IMR-90 (cell line): ENCODE data around the gene ZFAND4. TPM values are rescaled to one million over a fixed set of nuclear protein-coding genes. Genes with fewer than 3 reads are reported as not detected.

Experiments used
- ATAC-seq: fragments of 200-7000 bp; cut with Tn5 transposase; 2 replicates; pipeline ENCODE4 v1.9.1; 2020; ENCODE audit warnings: low read depth, mild to moderate bottlenecking, moderate library complexity
- BruUV-seq: library from RNA; stranded (reverse); fragments of 400-500 nt; replicated peaks from 2 replicates; lab custom pipeline; 2021; lab: Mats Ljungman, UMichigan
- CTCF ChIA-PET: fragments of 300-600 bp; formaldehyde crosslinking; extraction: SDS; loops from one replicate; lab custom pipeline; 2021; ENCODE audit warnings: antibody characterized with exemption; lab: Yijun Ruan, JAX
- POLR2A ChIA-PET: fragments of 300-600 bp; sonication (Branson Sonifier 250); formaldehyde crosslinking; loops from one replicate; lab custom pipeline; 2022; ENCODE audit warnings: antibody characterized with exemption; ENCODE audit not compliant: unreplicated experiment; lab: Charles Lee
- DNase-seq: peaks from one replicate; pipeline ENCODE4 v3.0.0; 2013
- H2AFZ ChIP-seq: replicated peaks from 2 replicates; pipeline ENCODE3; 2013; ENCODE audit warnings: low read length, mild to moderate bottlenecking; ENCODE audit not compliant: poor library complexity
- H2AK5ac ChIP-seq: 2 replicates; pipeline ENCODE4 v1.6.1; 2013; ENCODE audit warnings: low read depth, low read length, inconsistent platforms
- H2AK9ac ChIP-seq: replicated peaks from 2 replicates; pipeline ENCODE3; 2013; ENCODE audit warnings: mild to moderate bottlenecking, low read depth, low read length, moderate library complexity; ENCODE audit not compliant: poor library complexity
- H2BK120ac ChIP-seq: 2 replicates; pipeline ENCODE4 v1.6.1; 2013; ENCODE audit warnings: low read depth, low read length, inconsistent platforms
- H2BK15ac ChIP-seq: 3 replicates; pipeline ENCODE4 v1.6.1; 2013; ENCODE audit warnings: low read depth, low read length, inconsistent platforms
- H2BK20ac ChIP-seq: 2 replicates; pipeline ENCODE4 v1.6.1; 2013; ENCODE audit warnings: low read depth, mild to moderate bottlenecking, inconsistent platforms, low read length, moderate library complexity
- H2BK5ac ChIP-seq: 2 replicates; pipeline ENCODE4 v1.6.1; 2013; ENCODE audit warnings: mild to moderate bottlenecking, low read depth, low read length, inconsistent platforms; ENCODE audit not compliant: poor library complexity, severe bottlenecking
- H3K14ac ChIP-seq: replicated peaks from 2 replicates; pipeline ENCODE4 v1.6.1; 2013; ENCODE audit warnings: low read depth, low read length, inconsistent platforms
- H3K18ac ChIP-seq: 2 replicates; pipeline ENCODE4 v1.6.1; 2013; ENCODE audit warnings: low read depth, low read length, control low read depth
- H3K23ac ChIP-seq: 2 replicates; pipeline ENCODE4 v1.6.1; 2013; ENCODE audit warnings: low read depth, low read length, inconsistent platforms
- H3K27ac ChIP-seq: 2 replicates; pipeline ENCODE4 v1.5.1; 2013; ENCODE audit warnings: mild to moderate bottlenecking, control low read depth, low read length; ENCODE audit not compliant: insufficient read depth
- H3K27me3 ChIP-seq: 2 replicates; pipeline ENCODE4 v1.6.1; 2013; ENCODE audit warnings: low read length; ENCODE audit not compliant: control insufficient read depth, insufficient read depth
- H3K36me3 ChIP-seq: 2 replicates; pipeline ENCODE4 v1.6.1; 2013; ENCODE audit warnings: low read length, mixed read lengths; ENCODE audit not compliant: control insufficient read depth, insufficient read depth
- H3K4ac ChIP-seq: 2 replicates; pipeline ENCODE4 v1.6.1; 2013; ENCODE audit warnings: low read depth, low read length, inconsistent platforms
- H3K4me1 ChIP-seq: 2 replicates; pipeline ENCODE4 v1.6.1; 2013; ENCODE audit warnings: low read length, mixed read lengths; ENCODE audit not compliant: control insufficient read depth, insufficient read depth
- H3K4me2 ChIP-seq: 2 replicates; pipeline ENCODE4 v1.6.1; 2013; ENCODE audit warnings: low read depth, mild to moderate bottlenecking, control low read depth, low read length, moderate library complexity
- H3K4me3 ChIP-seq: 2 replicates; pipeline ENCODE4 v1.5.1; 2013; ENCODE audit warnings: low read depth, mild to moderate bottlenecking, control low read depth, low read length, moderate library complexity; ENCODE audit not compliant: insufficient read depth
- H3K56ac ChIP-seq: 2 replicates; pipeline ENCODE4 v1.6.1; 2013; ENCODE audit warnings: low read length, inconsistent platforms; ENCODE audit not compliant: insufficient read depth; ENCODE audit errors: extremely low read depth
- H3K79me1 ChIP-seq, 2 experiments: 2 replicates each; pipeline ENCODE4 v1.6.1; 2013; ENCODE audit warnings: low read length in 2 of 2, inconsistent platforms in 1 of 2, low read depth in 1 of 2
- H3K9ac ChIP-seq: 2 replicates; pipeline ENCODE4 v1.6.1; 2013; ENCODE audit warnings: low read depth, low read length, control low read depth
- H3K9me1 ChIP-seq: 2 replicates; pipeline ENCODE4 v1.6.1; 2013; ENCODE audit warnings: low read length, inconsistent platforms; ENCODE audit not compliant: insufficient read depth
- H3K9me3 ChIP-seq: 2 replicates; pipeline ENCODE4 v1.6.1; 2013; ENCODE audit warnings: low read length; ENCODE audit not compliant: control insufficient read depth, insufficient read depth
- H4K20me1 ChIP-seq: 2 replicates; pipeline ENCODE4 v1.6.1; 2013; ENCODE audit warnings: low read length, inconsistent platforms; ENCODE audit not compliant: insufficient read depth
- H4K5ac ChIP-seq: 2 replicates; pipeline ENCODE4 v1.6.1; 2013; ENCODE audit warnings: mild to moderate bottlenecking, low read depth, low read length, control low read depth
- H4K8ac ChIP-seq, 2 experiments: 2 replicates each; pipeline ENCODE4 v1.6.1; 2013; ENCODE audit warnings: low read depth in 2 of 2, low read length in 2 of 2, control low read depth in 1 of 2, inconsistent platforms in 1 of 2
- H4K91ac ChIP-seq: 2 replicates; pipeline ENCODE4 v1.6.1; 2013; ENCODE audit warnings: low read depth, low read length, inconsistent platforms; ENCODE audit not compliant: insufficient read depth
- CEBPB ChIP-seq: IDR thresholded peaks from 2 replicates; pipeline ENCODE4 v1.6.1; 2012; ENCODE audit warnings: low read depth, low read length, improper control_type of control experiment
- CTCF ChIP-seq: conservative IDR thresholded peaks from 2 replicates; pipeline ENCODE4 v1.5.1; 2012; ENCODE audit warnings: mild to moderate bottlenecking, low read depth, low read length, improper control_type of control experiment
- ELK1 ChIP-seq: fragments of 150-350 bp; IDR thresholded peaks from 2 replicates; pipeline ENCODE4 v1.6.1; 2016; ENCODE audit warnings: low read depth, mild to moderate bottlenecking, low read length, moderate library complexity, borderline replicate concordance
- POLR2A ChIP-seq: IDR thresholded peaks from 2 replicates; pipeline ENCODE4 v1.6.1; 2012; ENCODE audit warnings: mild to moderate bottlenecking, low read depth, low read length
- RCOR1 ChIP-seq: IDR thresholded peaks from 2 replicates; pipeline ENCODE4 v1.6.1; 2012; ENCODE audit warnings: mild to moderate bottlenecking, low read length, improper control_type of control experiment; ENCODE audit not compliant: insufficient replicate concordance
- RFX5 ChIP-seq: IDR thresholded peaks from 2 replicates; pipeline ENCODE4 v1.8.0; 2012; ENCODE audit warnings: low read depth, mild to moderate bottlenecking, low read length, moderate library complexity
- SMC3 ChIP-seq: fragments of 150-350 bp; IDR thresholded peaks from 2 replicates; pipeline ENCODE4 v1.6.1; 2016; ENCODE audit warnings: low read depth, mild to moderate bottlenecking, antibody characterized with exemption, low read length, moderate library complexity
- dilution Hi-C: fragments of 300-500 bp; cut with HindIII; formaldehyde crosslinking; loops from one replicate; pipeline ENCODE4 v1.14.3; 2018; ENCODE audit warnings: low sequenced_read_pairs; ENCODE audit not compliant: unreplicated experiment
- in situ Hi-C: fragments of 300-500 bp; cut with MboI; formaldehyde crosslinking; loops from 3 replicates; pipeline ENCODE4 v1.14.3; 2019; ENCODE audit warnings: low sequenced_read_pairs, inconsistent platforms, mixed read lengths
- intact Hi-C: fragments of 100-400 bp; cut with micrococcal nuclease; formaldehyde crosslinking; loops from 2 replicates; pipeline ENCODE4 v1.10.0; 2022
- polyA plus RNA-seq, 3 experiments: library from polyadenylated mRNA; depleted of rRNA; stranded (reverse); fragments of >200 nt; gene quantifications; 2 replicates each; pipeline ENCODE4 v1.2.3, GENCODE V29; 2012; ENCODE audit warnings: low replicate concordance in 1 of 3
- total RNA-seq: library from RNA; depleted of rRNA; stranded (reverse); fragments of >200 nt; gene quantifications from 2 replicates; pipeline ENCODE4 v1.2.3, GENCODE V29; 2012

The ZFAND4 gene
- total and polyA plus RNA-seq, 2 of the 4 experiments (the other 2 are of a cell fraction), result 2.0 to 3.4 TPM

- no TSS peak for BruUV-seq
- Histone ChIP-seq H2BK5ac (no peak overlapping the region), H3K4me3 (no peak overlapping the region), H2AFZ (no peak overlapping the region), H3K4ac (no peak overlapping the region), H3K79me1 (peaks cover 11 to 15% of the 10 kb centered on the region in 2 experiments), H3K56ac (no peak overlapping the region), H3K14ac (no peak overlapping the region), H3K4me2 (no peak overlapping the region), H2BK15ac (no peak overlapping the region), H3K23ac (no peak overlapping the region), H4K8ac (no peak overlapping the region), H3K9me1 (no peaks in the 10 kb centered on the region), H3K27ac (no peak overlapping the region), H3K4me1 (peaks cover 2% of the 10 kb centered on the region; the same call in 1 of the 2 replicates), H2BK120ac (no peak overlapping the region), H3K18ac (no peak overlapping the region), H3K9ac (no peak overlapping the region), H3K27me3 (no peaks in the 10 kb centered on the region), H4K91ac (no peak overlapping the region), H4K20me1 (no peaks in the 10 kb centered on the region), H2BK20ac (no peak overlapping the region), H2AK5ac (no peak overlapping the region), H4K5ac (no peak overlapping the region), H2AK9ac (no peak overlapping the region), H3K9me3 (no peaks in the 10 kb centered on the region), H3K36me3 (no peaks in the 10 kb centered on the region)
- in situ Hi-C loops (no loop called here), intact Hi-C loops (no loop called here), dilution Hi-C loops (no loop called here)
- no peak for TF ChIP-seq RFX5
- TF ChIP-seq CEBPB, result no peak
- TF ChIP-seq SMC3, result no peak
- no peak for TF ChIP-seq CTCF
- no peak for TF ChIP-seq ELK1
- no peak for TF ChIP-seq POLR2A
- no peak for TF ChIP-seq RCOR1
- no peak for ATAC-seq
- no peak for DNase-seq
- ChIA-PET CTCF (no interaction called here), POLR2A (no interaction called here)
These were observed 83.6 kb downstream of the ZFAND4 start for GRCh38 chr10:45589009-45589408.
